Prostate gland (tissue), 2 donors: ENCODE results near the gene OR1S1.

Source experiments
- POLR2A ChIP-seq: fragments of 450-650 bp; IDR thresholded peaks from one replicate; pipeline ENCODE4 v1.6.1; 2016; ENCODE audit warnings: antibody characterized with exemption, mild to moderate bottlenecking
- TF ChIP-seq, protein P1 (sequence below), 4 experiments: fragments of 200-600 bp in 2 of 4; fragments of 450-650 bp in 2 of 4; sonication (generic) in 2 of 4; IDR thresholded peaks; 1 replicate in 3 of 4; 2 replicates in 1 of 4; pipeline ENCODE4 v1.5.1; 2016 to 2019; ENCODE audit warnings: antibody characterized with exemption in 4 of 4, mild to moderate bottlenecking in 2 of 4, moderate library complexity in 2 of 4

DNA sequence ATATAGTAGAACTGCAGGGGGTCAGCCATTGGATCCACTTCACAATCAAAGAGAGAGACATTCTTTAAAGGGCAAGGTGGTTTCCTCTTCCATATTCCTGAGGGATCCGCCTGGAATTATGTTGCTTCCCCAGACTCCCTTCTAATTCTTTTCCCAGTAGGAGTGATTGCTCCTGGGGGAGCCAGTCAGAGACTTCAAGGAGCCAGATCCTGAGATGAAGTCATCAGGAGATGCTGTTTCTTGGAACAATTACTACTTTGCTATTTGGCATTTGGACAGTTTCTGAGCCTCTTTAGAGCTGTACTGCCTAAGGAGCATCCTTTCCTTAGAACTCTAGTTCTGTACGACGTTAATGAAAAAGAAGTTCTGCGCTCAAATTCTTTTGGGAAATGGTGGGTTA is 25.6 kb upstream of the OR1S1 start:
- TF ChIP-seq, protein P1, sequence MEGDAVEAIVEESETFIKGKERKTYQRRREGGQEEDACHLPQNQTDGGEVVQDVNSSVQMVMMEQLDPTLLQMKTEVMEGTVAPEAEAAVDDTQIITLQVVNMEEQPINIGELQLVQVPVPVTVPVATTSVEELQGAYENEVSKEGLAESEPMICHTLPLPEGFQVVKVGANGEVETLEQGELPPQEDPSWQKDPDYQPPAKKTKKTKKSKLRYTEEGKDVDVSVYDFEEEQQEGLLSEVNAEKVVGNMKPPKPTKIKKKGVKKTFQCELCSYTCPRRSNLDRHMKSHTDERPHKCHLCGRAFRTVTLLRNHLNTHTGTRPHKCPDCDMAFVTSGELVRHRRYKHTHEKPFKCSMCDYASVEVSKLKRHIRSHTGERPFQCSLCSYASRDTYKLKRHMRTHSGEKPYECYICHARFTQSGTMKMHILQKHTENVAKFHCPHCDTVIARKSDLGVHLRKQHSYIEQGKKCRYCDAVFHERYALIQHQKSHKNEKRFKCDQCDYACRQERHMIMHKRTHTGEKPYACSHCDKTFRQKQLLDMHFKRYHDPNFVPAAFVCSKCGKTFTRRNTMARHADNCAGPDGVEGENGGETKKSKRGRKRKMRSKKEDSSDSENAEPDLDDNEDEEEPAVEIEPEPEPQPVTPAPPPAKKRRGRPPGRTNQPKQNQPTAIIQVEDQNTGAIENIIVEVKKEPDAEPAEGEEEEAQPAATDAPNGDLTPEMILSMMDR (IDR thresholded peaks at IDR 0.05) = no peak
- TF ChIP-seq POLR2A = no peak
